NCI-H2107 (cell line): ENCODE results near the gene MEIS1.
A peak's percentile ranks its signal among the peaks of the same experiment; 100 is the strongest.

Source experiments
- DNase-seq: peaks from one replicate; lab custom pipeline; 2025; lab: John Stamatoyannopoulos, UW

MEIS1 gene

DNA sequence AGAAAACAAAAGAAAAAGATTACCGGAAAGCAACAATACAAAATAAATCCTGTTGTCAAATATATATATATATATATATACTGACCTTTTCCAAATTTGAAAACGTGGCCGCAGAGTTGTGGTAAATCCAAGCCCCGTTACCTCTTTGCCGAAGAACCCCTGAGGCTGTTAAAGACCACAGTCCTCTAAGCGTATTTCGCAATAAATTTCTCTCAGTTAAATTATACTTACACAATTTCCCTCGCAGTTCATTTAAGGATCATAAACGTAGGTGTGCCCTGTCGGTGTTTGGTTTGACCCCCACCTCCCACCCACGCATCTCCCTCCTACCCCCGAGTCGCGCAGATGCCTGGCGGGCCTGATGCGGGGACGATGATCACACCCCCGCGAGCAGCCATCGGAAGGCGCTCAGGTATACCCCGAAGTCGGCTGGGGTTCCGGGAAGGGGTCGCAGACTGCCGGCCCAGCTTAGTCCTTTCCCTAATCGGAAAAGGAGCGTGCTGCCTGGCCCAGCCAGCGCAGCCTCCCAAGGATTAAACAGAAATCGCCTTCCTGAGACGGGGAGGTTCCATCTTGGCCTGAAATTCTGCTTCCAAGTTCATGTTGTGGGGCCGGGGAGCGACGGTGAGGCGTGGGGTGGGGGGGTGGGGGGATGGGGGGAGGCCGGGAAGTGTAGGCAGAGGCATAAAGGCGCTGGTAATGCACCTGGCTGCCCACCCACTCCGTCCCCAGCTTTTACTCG, 2.9 kb upstream of the MEIS1 start:
- DNase-seq: no peak

DNA sequence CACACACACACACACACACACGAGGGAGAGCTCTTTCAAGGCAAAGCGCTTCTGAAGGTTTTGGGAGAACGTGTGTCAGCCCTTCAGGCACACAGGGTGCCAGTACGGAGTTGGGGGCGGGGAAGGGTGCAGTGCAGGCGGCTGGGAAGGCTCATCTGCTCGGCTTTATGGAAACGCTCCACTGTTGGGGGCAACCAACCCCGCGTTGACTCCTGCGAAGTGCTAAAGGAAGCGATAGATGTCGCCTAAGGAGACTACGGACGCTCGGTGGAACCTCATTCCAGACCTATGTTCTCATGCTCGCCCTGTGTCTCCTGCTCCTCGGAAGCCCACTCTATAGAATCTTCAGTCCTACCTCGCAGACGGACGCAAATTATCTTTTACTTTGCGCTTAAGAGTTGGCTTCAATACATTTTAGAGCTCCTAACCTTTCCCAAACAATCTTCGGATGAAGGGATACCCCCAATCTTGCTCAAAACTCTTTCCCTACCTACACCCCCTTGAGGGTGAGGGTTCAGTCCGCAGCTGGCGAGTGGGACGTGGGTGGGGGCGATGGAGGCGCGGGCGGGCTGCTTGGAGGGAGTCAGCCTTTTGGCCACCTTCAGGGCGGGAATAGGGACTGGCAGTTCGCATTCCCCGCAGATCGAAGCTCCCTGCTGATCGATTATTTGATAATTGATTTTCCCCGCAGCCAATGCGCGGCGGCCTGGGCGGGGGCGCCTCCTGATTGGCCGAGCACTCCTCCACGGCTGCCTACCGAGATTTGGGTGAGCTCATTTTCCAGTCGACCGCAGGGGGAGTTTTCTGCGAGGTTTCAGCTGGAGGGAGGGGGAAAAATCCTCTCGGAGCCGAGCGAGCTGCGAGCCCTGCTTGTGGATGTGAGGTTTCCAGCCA, 1.9 kb upstream of the MEIS1 start:
- DNase-seq: peak; percentile 85

DNA sequence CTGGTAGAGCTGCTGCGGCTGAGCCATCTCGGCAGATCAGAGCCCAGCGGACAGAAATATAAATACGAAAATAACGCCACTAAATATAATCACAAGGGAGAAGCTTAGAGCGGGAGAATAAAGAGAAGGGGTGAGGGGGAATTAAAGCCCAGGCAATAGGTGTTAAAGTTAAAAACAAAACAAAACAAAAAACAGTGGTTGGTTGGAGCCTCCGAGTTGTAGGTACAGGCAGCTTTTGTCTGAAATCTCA, 1.3 kb upstream of the MEIS1 start:
- DNase-seq: no peak

DNA sequence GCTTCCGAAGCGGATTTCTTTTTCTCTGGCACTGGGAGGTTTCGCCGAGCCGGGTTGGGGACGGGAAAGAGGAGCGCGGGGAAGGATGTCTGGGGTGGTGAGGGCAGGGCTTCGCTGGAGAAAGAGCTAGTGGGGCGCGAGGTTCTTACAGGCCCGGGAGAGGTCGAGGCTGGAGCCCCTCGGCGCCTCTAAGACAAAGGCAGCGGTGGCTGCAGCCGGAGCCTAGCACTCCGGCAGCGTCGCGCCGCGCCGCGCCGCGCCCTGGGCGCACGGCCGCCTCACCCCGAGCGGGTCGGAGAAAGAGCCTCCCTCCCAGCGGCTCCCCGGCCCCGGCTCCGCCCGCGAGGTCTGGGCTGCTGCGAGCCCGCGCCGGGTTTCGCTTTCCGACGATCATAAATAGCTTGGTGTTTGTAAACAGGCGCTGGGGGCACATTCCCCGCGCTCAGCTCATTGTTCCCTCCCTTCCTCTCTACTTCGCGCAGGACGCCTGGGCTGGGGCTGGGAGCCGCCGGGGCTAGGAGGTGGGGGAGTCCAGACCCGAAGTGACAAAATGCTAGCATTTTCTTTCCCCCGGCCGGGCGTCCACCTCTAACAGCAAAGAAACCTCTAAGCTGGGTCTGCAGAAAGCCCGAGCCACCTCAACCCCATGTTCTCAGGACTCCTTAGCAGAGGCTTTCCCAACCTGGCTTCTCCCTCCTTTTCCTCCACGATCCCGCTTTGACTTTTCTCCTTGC, 813 bp upstream of the MEIS1 start:
- DNase-seq: no peak

DNA sequence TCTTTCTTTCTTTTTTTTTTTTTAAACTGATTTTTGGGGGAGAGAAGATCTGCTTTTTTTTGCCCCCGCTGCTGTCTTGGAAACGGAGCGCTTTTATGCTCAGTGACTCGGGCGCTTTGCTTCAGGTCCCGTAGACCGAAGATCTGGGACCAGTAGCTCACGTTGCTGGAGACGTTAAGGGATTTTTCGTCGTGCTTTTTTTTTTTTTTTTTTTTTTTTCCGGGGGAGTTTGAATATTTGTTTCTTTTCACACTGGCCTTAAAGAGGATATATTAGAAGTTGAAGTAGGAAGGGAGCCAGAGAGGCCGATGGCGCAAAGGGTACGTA, 587 bp downstream of the MEIS1 start:
- DNase-seq: no peak

DNA sequence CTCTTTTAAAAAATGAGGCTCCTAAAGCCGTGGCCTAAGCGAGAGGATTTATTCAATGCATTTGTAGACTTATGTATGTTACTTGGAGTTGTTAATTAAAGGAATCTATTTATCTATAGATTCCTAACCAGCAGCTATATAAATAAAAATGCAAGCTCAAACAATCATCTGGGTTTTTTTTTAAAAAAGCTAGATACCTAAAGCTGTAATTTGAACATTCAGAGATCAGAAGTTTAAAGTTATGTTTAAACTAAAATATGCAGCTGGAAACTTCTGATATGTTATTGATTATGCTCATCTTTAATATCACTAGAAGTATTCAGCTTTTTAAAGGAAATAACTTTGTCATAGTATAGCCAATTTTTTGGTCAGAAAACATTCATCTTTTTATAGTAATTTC, 1.0 kb downstream of the MEIS1 start:
- DNase-seq: no peak

DNA sequence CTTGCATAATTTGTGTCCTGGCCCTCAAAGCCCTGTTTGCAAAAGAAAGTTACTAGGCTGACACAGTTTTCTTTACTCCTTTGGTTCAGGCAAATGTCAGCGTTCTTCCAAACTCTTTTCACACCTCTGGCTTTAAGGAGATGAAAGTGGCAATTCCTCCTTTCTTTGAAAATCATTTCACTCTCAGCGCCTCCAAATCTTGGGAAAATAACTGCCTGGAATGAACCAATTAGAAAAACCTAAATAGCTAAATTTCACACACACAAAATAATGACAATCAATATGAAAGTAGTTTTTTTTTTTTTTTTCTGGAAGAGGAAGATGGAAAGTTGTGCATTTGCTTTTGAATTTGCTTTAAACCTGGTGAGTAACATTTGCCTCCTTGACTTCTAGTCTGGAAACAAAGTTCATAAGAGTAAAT, 1.7 kb downstream of the MEIS1 start:
- DNase-seq: no peak

DNA sequence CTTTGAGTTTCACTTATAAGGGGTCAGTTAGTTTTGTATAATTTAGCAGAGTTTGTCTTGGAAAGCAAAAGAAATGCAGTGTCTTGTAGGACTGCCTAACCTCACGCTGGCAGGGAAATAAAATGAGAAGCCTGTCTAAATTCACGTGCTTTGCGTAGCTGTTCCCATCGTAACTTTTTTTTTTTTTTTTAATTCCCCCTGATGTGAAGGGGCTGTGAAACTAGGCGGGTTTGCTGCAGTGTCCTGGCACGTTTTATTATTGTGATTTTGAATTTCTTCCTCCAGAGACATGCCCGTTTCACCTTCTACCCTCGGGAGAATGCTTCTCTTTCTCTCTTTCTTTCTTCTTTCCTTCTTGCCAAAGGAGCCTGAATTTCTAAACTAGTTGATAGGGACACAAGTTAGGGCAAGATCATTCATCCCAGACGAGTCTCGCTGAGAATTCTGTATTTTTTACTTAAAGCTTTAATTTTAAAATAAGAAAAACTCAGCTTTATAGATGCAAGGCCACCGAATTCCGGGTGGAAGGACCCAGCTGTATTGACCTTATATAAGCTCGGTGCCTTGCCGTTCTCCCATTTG, 2.3 kb downstream of the MEIS1 start:
- no peak for DNase-seq

DNA sequence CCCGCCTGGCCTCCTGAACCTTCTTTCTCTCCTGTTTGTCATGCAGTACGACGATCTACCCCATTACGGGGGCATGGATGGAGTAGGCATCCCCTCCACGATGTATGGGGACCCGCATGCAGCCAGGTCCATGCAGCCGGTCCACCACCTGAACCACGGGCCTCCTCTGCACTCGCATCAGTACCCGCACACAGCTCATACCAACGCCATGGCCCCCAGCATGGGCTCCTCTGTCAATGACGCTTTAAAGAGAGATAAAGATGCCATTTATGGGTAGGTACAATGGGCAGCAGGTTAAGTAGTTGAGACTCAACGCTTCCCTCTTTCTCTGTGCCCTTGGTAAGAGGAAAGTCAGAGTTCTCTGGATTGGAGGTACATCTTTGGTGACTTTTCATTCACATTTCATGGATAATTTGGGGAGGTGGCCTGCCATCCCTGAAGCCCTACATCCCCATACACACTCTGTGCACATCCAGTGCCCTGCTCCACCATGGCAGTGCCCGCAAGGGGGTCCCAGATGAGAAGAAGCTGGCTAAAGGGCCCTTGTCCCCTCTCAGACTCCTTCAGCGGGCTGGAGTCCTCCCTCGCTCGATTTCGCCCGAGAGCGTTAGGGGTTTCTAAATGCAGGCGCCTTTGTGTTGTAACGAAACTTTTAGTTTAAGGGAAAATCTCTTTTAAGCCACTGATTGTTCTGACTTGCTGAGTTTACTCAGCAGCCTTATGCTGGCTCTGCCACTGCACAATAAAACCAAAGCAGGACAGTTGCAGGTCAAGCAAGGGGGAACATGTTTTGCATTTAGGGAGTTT, 3.0 kb downstream of the MEIS1 start:
- no peak for DNase-seq

DNA sequence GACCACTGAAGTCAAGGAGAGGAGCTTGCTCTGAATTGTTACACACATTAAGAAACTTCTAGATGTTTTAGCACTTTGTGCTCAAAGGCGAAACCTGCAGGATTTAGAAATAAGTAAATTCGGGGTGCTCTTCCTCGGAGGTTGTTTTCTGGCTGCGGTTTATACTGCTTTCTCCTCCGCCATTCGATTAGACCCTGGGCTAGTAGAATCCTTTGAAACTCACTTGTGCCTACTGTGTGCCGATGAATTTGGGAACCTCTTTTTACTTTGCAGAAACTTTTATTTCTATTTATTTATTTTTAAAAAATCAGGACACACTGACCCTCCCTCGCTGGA, 3.5 kb downstream of the MEIS1 start:
- DNase-seq: no peak

DNA sequence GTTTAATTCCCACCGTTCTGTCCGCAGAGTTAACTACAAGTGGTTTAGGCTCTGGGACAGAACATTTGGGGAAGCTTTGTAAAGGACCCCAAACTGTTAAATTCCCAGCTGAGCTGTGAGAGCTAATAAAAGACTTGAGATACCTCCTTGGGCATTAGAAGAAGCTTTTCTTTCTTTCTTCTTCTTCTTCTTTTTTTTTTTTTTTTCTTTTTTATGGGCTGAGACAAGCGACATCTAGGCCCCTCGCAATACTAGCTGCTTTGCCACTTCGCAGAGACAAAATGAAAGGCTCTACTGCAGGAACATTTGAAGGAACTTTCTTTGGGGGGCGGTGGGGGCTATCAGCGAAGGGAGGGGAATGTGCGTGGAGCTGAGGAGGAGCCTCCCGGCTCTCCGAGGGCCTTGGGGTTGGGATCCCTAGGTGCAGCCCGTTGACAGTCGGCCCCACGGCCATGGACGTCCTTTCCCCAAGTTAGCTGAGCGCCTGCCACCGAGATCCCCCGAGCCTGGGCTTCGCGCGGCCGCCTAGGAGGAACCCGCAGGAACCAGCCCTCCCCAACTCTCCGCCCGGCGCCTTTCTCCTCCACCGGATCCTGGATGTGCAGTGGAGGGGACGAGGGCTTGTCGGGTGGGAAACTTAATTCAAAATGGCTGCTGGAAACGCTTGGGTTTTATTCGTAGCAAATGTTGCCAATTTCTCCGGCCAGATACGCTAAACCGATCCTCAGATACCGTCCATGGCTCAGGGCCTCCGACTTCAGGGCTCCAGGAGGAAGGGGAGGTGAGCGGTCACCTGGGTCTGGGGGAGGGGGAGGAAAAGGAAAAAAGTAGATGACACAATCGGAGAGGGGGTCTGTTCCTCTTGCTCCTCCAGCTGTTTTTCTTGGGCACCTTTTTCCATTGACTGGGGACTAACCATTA, 4.2 kb downstream of the MEIS1 start:
- DNase-seq: no peak

DNA sequence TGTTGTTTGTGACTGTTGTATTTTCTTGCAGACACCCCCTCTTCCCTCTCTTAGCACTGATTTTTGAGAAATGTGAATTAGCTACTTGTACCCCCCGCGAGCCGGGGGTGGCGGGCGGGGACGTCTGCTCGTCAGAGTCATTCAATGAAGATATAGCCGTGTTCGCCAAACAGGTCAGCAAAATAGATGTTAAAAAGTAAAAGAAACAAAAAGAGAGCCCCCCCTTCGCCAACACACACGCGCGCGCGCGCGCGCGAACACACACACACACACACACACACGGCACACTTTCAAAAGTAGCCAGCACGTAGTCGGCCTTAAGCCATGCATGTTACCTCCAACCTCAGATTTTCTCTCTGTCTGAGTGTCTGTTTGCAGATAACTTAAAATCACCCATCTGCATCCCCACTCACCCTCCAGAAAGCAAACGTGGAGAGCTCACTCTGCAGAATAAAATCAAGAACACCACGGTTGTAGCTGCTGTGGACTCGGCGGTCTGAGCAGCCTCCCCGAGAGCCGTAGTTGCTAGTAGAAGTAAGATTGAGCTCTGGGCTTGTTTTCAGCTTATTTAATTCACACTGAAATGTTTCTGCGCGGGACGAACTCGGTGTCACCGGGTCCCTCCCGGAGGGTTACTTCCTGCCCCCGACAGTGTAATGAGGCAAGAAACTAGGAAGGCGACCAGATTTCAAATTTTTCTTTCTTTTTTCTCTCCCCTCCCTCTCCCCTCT, 5.1 kb downstream of the MEIS1 start:
- DNase-seq: no peak

DNA sequence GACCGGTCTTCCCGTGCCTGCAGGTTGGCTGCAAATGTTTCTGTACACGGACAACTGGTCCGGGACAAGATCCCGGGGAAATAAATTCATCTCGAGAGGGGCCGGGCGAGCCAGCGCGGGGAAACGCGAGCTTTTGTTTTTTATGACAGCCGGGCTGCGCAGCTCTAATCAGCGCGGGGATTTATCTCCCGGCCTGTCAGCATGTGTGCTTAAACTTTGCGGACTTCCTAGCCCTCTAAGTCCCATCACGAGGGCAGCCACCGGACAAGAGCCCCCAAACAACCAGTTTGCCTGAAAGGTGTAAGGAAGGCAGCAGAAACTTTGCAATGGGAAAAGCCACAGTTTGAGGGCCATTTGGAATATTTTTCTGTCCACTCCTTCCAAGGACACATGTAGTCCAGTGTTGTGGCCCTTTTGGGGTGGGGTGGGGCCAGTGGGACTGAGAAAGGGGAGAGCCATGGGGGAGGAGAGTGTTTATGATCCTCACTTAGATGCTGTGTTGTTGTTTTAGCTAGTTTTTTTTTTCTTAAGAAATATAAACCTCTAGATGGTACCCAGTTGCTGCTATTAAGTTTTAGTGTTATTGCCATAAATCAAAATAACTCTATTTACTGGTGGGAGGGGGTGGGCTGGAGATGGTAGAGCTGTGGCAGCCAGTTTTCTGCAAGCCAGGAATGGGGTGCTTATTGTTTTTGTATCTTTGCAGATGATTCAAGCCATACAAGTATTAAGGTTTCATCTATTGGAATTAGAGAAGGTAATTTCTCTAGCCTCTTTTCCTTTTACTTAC, 6.0 kb downstream of the MEIS1 start:
- no peak for DNase-seq

DNA sequence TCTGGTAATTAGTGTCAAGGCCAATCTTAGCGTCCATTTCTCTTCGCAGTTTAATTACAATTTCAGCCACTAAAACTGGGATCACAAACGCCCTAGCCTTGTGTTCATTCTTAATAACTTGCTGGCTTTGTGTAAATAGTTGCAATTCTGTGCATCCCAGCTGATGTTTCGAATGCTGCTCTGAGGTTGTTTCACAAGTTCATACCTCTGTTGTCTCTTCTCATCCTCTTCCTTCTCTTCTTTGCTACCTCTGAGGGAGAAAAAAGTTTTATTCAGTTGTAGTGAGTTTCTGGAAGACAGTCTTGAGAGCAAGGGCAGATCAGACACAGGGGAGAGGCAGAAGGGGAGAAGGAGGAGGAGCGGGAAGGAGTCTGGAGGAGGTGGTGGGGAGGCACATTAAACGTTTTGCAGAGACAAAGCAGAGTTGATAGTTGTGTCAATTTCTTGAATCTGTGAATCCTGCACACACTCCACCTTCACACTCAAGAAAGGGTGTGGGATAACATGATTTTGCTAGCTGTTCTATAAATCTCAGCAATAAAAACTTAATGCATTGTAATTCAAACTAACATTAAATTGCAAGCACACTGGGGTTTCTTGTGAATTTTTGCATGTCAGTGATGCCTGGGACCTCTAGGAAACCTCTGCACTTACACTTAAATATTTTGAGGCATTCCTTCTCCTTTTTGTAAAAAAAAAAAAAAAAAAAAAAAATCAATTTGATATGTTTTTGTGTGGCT, 6.8 kb downstream of the MEIS1 start:
- DNase-seq: no peak

DNA sequence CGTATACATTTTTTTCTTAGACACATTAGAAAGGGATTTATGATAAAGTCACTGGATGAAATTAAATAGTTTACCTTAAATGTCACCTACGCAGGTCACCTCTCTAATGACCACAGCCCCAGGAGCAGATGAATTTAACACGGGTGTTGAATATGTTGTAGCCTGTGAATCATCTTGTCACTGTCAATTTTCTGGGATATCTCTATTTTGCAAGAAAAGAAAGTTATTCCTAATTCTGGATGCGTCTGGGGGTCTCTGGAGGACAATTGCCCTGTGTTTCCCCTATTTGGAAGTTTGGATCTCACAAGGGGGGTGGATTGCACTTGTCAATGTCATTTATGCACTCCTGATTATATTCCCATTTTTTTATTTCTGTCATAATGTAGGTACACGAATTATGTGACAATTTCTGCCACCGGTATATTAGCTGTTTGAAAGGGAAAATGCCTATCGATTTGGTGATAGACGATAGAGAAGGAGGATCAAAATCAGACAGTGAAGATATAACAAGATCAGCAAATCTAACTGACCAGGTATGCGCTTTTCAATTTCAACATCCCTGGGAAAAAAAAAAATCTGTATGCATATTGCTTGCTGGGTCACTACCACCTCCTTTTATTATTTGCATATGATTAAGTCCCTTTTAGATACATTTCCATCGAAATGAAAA, 7.7 kb downstream of the MEIS1 start:
- no peak for DNase-seq

DNA sequence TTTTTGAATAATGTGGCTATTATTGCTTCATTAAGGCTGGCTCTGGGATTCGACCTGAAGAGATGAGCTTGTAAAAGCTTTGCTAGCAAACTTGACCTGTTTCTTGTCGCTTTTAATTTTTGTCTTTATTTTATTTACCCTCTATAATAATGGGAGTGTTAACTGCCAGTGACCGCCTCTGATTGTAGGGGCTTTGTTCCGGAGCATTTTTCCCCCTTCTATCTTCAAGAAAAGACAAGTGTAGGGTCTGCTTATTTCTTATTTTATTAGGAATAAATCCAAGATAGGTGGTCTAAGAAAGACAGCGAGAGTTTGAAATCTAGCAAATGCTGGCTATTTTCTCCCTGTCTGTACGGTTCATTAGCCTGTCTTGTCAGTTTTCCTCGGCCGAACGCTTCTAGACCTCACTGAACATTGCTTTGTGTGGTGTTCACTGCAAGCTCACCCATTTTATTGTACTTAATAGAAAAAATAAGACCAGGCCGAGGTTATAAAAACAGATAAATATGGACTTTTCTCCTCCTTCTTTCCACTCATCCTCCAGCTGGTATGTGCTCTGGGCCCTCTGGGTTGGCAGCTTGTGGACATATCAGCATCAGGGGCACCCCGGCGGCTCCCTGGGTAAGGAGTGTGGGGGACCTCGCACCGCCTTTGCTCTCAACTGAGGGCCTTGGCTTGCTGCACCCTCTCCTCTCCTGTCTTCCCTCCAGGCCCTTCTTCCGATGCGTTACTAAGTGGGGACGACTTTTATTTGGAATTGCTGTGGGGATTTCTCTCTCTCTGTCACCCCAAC, 8.5 kb downstream of the MEIS1 start:
- no peak for DNase-seq
